HG02870 (cell line): Measurements from ENCODE around the gene FBXW11.
"Not testable (repeated sequence)": the region's sequence is repeated elsewhere in the genome, so short reads cannot be mapped to it uniquely, and the experiment has no call there.

Source experiments
- ATAC-seq: cut with Tn5 transposase; IDR thresholded peaks from one replicate; pipeline ENCODE4 v1.9.1; 2021; ENCODE audit warnings: mild to moderate bottlenecking, moderate library complexity; ENCODE audit not compliant: unreplicated experiment

FBXW11 gene

DNA sequence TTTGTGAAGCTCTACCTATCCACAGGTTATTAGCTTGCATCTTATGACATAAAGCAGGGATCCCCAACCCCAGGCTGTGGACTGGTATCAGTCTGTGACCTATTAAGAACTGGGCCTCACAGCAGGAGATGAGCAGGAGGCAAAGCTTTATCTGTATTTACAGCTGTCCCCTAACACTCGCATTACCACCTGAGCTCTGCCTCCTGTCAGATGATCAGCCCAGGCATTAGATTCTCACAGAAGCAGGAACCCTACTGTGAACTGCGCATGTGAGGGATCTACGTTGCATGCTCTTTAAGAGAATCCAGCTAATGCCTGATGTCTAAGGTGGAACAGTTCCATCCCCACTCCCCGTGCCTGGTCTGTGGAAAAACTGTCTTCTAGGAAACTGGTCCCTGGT is 19.7 kb downstream of the FBXW11 start:
- ATAC-seq, result no peak

DNA sequence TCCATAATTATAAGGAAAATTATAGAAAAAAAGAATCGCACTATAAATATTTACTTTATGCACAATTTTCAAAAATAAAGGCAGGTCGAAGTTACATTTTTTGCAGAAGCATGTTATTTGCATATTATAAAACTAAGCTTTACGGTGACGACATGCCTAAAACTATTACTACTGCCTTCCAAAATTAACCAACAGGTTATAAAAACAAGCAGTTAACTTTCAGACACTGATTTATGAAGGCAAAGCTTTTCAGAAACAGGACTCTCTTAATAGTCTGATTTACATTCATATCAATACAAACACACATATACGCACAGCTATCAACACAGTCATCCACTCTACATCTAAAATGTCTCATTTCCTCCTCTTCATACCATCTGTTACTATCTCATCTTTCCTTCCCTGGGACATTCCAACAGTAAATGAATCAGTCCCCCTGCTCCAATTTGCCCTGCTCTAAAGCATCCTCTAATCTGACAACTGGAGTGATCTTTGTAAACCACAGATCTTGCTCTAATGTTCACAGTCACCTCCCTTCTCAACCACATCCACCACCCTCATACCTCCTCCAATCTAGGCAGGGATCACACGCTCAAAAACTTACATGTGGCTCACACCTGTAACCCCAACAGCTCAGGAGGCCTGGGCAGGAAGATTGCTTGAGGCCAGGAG is 21.6 kb downstream of the FBXW11 start:
- ATAC-seq, result peak; percentile 52

DNA sequence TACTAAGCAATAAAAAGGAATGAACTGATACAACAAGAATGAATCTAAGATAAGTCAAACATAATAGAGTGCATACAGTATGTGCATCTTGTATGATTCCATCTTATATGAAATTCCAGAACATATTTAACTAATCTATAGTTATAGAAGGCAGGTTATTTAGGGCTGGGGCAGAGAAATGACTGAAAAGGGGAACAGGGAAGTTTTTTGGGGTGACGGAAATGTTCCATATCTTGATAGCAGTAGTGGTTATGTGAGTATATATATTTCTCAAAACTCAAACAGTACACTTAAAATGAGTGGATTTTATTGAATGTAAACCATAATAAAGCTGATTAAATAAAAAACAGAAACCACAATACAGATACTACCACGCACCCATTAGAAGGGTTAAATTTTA is 24.6 kb downstream of the FBXW11 start:
- ATAC-seq, result no peak

DNA sequence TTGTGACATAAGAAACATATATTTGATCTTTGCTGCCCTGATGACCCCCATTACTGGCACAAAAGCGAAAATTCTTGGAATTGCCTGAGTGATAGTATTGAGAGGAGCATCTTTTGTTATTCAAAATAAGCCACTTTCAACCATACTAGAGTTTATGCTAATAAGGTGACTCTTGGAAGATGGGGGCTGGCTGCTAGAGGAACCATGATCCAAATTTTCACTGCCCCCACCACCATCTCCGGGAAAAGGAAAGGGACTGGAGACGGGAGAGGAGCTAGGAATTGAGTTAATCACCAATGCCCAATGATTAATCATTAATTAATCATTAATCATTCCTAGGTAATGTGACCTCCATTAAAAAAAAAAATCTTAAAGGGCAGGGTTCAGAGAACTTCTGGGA is 25.6 kb downstream of the FBXW11 start:
- no peak for ATAC-seq

DNA sequence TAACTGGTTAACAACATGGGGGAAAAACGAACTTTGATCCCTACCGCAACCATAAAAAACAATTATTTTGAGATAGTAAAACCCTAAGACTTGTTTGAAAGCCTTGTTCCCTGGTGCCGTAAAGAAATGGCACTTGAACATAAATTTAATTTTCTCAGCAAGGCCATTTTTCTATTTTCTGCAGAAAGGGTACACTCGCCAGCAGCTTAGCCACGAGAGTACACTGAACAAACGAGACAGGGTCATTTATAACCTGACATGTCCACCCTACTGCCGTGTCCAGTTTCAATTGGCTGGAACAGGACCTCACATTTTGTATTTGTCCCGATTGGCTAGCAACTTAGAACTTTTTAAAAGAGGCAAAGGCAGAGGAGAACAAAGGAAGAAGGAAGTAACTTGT is 26.8 kb downstream of the FBXW11 start:
- no peak for ATAC-seq

DNA sequence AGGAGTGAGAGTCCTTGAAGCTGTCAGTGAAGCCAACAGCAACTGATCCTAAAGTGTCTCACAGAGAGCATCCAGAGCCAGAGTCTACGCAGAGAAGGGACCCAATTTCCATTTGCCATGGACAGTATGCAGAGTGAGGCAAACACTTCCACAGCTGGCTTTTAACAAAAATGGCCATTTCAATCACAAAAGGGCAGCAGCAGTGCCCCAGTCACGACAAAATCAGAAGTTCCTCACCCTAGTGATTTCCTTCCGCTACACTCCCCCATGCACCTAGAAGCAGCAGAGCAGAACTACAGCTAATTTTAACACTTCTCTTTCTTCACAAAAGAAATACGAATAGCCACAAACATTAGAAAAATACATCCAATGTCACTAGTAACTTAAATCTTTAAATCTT is 27.9 kb downstream of the FBXW11 start:
- no peak for ATAC-seq

DNA sequence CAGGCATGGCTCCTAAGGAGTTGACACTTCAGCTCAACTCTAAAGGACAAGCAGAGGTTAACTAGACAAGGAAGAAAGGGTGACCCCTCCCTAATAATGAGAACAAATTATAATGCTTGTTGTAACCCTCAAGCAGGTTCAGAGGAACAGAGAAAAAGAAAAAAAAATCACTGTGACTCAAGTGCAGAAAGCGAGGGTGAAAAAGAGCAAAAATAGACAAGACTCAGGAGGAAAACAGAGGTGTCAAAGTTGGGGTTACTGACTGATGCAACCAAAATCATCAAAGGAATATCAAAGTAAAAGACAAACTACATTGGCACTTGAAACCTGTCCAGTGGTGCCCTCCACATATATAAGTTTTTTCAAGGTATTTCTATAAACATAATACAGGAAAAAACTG is 28.4 kb downstream of the FBXW11 start:
- no peak for ATAC-seq

DNA sequence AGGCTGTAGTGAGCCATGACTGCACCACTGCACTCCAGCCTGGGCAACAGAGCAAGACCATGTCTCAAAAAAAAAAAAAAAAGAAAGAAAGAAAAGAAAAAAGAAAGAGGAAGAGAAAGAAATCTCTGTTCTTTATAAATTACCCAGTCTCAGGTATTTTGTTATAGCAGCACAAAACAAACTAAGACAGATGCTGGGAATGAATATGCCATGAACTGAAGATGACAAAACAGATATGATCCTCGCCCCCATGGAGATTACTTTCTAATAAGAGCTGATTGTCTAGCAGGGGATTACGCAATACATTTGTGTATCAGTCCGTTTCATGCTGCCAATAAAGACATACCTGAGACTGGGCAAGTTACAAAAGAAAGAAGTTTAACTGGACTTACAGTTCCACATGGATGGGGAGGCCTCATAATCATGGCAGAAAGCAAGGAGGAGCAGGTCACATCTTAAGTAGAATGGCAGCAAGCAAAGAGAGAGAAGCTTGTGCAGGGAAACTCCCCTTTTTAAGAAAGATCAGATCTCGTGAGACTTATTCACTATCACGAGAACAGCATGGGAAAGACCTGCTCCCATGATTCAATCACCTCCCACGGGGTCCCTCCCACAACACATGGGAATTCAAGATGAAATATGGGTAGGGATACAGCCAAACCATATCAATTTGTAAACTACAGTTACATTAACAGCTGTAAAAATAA is 29.0 kb downstream of the FBXW11 start:
- ATAC-seq, result not testable (repeated sequence)

DNA sequence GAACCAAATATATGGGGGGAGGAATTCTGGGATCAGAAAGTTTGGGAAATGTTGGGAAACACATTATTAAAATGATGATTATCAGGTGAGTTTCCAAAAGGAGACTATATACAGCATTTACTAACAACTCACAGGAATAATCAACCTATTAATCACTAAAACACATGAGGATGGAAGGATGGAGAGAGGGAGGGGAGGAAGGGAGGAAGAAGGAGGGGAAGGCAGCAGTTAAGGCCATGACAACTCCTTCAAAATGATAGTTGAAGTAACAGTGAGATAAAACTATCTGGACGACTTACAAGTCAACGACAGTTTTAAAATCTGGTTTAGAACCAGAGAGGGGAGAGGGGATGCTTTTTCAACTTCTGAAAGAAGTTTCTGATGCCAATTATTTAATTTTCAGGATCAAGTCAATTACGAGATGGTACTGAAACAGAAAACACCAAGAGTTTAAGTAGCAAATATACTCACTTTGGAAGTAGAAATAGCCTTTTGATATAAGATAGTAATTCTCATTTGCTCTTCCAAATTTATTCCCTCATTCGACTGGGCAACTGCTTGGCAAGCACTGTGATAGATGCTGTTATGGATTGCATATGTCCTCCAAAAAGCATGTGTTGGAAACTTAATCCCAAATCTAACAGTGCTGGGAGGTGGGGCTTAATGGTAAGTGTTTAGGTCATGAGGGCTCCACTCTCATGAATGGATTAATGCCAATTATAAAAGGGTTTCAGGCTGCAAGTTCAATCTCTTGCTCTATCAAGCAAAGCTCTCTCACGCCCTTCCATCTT is 30.4 kb downstream of the FBXW11 start:
- ATAC-seq, result no peak

DNA sequence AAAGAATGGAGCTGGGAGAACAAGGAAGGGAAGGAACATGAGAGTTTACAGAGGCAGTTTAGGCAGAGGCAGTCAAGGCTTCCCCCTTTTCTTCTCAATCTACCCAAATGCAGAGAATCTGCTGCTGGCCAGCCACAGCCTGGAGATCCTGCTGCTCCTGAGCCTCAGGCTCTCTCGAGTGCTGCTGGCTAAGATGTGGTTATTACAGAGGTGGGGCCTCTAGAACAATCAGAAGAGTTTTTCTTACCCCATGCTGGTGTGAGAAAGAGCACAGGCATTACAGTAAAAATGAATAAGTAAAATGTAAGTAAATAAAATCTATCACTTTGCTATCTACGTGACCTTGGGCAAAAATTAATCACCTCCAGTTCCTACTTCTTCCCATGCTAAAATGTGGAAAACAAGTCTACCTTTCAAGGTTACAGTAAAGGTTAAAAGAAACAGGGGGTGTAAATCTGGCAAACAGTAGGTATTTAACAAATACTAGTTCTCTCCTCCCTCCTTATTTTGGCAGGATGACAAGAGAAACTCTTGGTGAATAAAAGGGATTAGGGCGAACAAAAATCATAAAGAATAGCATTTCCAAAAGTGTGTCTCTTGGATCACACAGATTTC is 31.1 kb downstream of the FBXW11 start:
- no peak for ATAC-seq

DNA sequence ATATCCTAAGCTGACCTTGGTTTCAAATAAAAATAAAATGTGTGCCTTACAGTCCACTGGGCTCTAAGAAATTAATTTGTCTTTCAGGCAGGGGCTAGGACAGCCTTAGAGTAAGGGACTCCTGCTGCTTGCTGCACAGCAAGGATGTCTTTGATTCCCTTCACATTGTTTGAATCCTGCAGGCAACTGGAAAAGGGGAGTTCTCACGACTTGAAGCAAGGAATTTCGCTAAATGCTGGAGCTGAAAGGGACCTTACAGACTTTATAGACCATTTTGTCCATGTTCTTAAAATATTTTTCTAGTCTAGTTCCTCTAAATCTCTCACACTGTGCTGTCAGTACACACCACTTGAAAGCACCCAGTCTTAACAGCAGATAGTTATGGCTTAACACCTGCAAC is 35.6 kb downstream of the FBXW11 start:
- ATAC-seq, result no peak

DNA sequence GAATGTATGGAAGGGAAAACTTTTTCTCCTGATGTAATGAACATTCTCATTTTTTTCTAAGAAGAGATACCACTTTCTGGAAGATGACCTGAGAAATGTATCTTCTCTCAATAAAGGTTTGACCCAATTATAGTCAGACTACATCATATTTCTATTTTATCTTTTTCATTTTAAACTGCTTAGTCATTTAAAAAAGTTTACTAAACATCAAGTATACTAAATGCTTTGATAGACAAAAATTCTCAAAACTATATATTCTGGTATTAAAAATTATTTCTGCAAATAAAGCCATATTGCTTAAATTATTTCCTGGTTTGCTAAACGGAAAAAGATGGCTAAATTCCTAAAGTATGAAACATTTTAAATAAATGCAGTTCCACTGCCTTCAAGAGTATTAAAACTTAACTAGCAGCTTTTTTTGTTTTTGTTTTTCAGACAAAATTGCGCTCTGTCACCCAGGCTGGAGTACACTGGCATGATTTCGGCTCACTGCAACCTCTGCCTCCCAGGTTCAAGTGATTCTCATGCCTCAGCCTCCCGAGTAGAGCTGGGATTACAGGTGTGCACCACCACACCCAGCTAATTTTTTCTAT is 37.1 kb downstream of the FBXW11 start:
- no peak for ATAC-seq

DNA sequence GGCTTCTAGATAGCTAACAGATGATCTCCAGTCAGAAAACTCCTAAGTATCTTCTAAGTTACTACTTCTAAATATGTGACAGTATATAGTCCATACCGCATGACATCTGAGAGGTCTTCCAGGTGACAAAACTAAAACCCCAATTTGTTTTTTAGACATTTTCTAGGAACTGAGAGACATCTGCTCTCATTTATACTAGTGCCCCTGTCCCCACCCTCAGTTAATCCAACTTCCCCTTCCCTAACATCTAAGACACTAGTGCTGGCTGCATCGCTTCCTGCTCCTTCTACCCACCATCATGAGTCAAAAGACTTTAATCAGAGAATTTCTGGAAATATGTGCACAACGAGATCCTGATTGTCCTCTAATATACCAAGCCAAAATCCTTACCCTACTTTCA is 37.9 kb downstream of the FBXW11 start:
- peak; percentile 63 for ATAC-seq

DNA sequence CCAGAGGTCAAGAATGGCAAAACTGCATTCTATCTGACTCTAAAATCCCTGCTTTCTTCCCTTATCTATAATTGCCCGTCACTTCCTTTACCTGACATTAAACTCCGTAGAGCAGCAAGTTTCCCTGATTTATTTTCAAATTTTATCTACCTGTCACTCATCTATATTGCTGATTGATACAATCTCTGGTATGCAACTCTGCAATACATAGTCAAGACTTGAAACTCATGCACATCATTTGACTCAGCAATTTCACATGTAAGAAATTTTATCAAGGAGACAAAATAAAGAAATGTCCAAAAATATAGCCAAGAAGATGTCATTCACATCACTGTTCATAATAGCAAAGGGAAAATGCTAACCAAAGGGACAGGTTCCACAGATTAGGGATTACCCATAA is 39.5 kb downstream of the FBXW11 start:
- ATAC-seq, result no peak

DNA sequence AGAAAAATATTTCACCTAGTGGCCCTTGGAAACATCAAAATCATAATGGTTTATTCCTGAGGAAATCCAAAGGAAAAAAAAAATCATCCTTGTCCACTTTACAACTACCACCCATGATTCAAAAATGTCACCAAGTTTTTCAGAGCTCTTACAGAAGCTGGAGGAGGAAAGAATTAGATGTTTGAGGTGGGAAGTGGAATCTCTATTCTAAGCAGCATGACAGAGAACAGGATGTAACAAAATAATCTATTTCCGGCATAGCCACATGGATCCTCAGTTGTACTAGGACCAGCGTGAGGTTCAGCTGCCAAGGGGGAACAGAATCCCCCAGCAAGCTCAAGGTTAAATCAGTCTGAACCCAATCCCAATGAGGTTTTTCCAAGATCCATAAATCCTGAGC is 40.2 kb downstream of the FBXW11 start:
- no peak for ATAC-seq

DNA sequence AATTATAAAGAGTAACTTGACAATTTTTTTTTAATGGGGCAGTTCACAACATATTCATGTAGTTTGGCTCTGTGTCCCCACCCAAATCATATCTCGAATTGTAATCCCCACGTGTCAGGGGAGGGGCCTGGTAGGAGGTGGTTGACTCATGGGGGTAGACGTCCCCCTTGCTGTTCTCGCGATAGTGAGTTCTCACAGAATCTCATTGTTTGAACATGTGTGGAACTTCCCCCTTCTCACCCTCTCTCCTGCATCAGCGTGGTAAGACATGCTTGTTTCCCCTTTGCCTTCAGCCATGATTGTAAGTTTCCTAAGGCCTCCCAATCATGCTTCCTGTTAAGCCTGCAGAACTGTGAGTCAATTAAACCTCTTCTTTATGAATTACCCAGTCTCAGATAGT is 40.7 kb downstream of the FBXW11 start:
- no peak for ATAC-seq

DNA sequence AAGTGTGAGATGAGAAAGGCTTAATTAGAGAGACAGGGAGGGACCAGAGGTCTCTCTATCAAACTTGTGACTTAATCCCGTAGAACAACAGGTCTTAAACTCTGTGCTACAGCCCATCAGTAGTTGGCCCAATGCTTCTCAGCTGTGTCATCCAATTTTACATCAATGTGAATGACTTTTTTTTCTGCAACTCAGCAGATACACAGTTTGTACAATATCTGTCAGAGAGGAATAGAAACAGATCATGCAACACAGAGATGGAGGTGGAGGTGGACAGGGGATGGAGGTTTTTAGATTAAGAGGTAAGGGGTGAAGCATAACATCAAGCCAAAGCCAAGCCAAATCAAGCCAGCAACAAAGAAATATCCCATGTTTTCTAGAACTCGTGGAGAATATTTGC is 43.0 kb downstream of the FBXW11 start:
- no peak for ATAC-seq

DNA sequence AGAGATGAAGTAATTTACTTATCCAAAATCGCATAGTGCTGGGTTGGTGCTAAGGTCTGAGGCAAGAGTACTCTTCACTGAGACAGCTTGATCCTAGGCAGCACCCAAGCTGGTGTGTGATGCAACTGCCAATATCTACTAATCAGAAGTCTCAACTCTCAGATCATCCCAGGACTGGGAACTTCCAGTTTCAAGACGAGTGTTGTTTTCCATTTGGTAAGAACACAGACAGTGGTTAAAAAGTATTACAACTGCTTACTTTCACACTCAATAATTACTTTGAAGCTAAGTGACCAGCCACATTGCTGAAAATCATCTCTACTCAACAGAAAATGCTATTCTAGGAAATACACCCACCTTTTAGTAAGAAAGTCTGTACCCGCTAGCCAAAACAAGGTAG is 45.3 kb downstream of the FBXW11 start:
- ATAC-seq, result peak; percentile 59

DNA sequence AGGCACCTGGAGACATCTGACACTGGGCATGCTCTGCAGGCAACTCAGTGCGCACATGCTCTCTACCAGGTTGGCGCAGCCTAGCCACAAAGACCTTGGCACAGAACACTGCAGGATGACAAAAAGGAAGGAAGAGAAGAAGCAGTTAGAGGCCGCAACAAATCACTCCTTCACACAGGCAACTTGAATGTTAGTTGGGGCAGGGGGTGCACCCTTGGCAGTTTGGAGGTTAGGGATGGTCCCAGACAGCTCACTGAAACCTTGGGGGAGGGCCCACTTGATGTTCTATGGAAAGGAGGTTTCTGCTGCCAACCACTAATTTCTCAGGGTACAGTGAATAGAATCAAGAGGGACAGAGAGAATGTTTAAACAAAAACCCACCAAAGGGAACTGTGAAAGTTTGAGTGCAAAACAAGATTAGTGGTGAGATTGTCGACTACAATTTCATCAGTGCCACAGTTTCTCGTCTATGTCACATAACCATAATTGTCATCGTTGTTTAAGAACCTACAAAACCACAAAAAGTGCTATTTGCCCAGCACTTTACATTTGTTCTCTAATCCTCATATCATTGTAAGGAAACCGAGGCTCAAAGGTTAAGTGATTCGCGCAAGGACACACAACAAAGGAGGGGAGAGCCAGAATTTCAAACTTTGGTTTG is 48.7 kb downstream of the FBXW11 start:
- ATAC-seq, result no peak

DNA sequence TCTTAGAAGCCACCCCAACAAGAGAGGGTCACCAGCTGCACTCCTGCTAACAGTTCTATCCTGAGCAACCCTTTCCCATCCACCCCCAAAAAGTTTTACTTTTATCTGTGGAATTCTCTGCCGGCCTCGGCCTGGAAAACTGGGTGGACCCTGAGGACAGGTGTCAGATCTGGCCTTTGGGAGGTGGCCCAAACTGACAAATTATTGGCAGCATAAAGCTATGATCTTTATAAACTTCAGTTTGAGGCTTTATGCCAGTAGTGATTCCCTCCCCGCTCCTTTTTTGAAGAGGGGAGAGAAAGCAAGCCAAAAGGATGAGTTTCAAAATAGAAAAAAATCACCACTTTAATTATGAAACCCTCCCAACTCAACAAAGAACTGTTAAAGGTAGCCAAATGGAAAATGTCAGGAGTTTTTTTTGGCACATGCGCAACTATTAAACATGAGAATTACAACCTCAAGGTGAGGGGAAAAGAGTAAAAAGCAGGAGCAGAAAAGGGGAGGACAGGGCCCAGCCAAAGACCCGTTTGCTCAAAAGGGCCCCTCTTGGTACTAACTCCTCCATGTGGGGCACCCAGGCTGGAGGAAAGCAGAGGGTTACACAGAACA is 49.4 kb downstream of the FBXW11 start:
- ATAC-seq, result no peak
